Muscle layer of colon (tissue), 2 donors: ENCODE measurements around the gene PTPRD.
"Not testable (repeated sequence)": the region's sequence is repeated elsewhere in the genome, so short reads cannot be mapped to it uniquely, and the experiment has no call there.

Experiments used
- H3K27ac ChIP-seq: one replicate; pipeline ENCODE4 v1.7.0; 2013; ENCODE audit warnings: low read depth, mild to moderate bottlenecking, low read length, moderate library complexity
- H3K27me3 ChIP-seq, 2 donors: one replicate each; pipeline ENCODE4 v1.7.0; 2013; ENCODE audit warnings: low read length in 2 of 2, mild to moderate bottlenecking in 2 of 2; ENCODE audit not compliant: insufficient read depth in 2 of 2, control insufficient read depth in 1 of 2
- H3K36me3 ChIP-seq: one replicate; pipeline ENCODE4 v1.7.0; 2013; ENCODE audit warnings: mild to moderate bottlenecking, low read length; ENCODE audit not compliant: insufficient read depth
- H3K4me1 ChIP-seq: one replicate; pipeline ENCODE4 v1.7.0; 2013; ENCODE audit warnings: mild to moderate bottlenecking, low read length; ENCODE audit not compliant: insufficient read depth
- H3K4me3 ChIP-seq, 2 donors: one replicate each; pipeline ENCODE4 v1.7.0; 2013; ENCODE audit warnings: low read length in 2 of 2, low read depth in 1 of 2, mild to moderate bottlenecking in 1 of 2, moderate library complexity in 1 of 2
- H3K9ac ChIP-seq: one replicate; pipeline ENCODE4 v1.7.0; 2013; ENCODE audit warnings: low read length
- H3K9me3 ChIP-seq: one replicate; pipeline ENCODE4 v1.7.0; 2013; ENCODE audit warnings: mild to moderate bottlenecking, low read length
- donor health status: abdominal sarcoma.
- donor health status: Adenocarcinoma of cecum.

PTPRD gene

DNA sequence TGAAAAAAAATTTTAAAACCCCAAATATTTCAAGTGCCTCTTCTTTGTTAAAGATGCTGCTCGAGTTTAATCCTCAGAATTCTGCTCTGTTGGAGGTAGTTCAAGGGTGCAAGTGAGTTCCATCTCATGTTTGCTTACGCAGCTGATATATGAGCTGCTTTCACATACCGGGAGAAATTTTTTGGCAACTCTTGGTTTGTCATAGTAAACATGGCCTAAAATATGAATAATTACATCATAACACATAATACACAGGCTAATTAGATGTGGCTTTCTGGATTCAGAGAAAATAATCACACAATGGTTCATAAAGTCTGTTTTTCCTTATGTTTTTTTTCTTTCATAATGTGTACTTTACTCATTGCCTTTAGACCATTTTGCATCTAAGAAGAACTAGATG lies 1134.1 kb downstream of the PTPRD start:
- no peak overlapping the region for H3K27ac ChIP-seq
- no peaks in the 10 kb centered on the region for H3K4me1 ChIP-seq
- no peak overlapping the region for H3K9ac ChIP-seq
- H3K9me3 ChIP-seq, result no peaks in the 10 kb centered on the region
- H3K36me3 ChIP-seq, result no peaks in the 10 kb centered on the region
- no peaks in the 10 kb centered on the region for H3K27me3 ChIP-seq
- no peak overlapping the region for H3K4me3 ChIP-seq

DNA sequence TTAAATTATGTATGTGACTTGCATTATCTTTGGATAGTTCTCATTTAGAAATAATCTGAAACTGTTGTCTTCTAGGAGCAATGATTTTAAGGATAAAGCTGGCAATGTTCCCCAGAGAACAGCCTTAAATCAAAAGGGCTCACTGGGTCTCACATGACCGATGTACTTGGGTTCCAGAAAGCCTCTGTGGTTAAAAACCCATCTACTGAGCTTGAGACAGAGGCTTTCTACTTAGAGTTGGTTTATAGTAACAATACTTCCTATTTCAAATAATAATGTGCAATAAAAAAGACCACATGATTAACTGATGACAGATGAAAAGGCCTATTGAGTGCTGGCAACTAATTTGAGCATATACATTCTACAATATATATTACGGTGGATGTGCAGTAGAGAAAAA lies 1143.5 kb downstream of the PTPRD start:
- Histone ChIP-seq H3K27ac (no peak overlapping the region), H3K4me1 (no peaks in the 10 kb centered on the region), H3K36me3 (no peaks in the 10 kb centered on the region), H3K27me3 (no peaks in the 10 kb centered on the region), H3K9me3 (no peaks in the 10 kb centered on the region), H3K9ac (no peak overlapping the region), H3K4me3 (no peak overlapping the region)

DNA sequence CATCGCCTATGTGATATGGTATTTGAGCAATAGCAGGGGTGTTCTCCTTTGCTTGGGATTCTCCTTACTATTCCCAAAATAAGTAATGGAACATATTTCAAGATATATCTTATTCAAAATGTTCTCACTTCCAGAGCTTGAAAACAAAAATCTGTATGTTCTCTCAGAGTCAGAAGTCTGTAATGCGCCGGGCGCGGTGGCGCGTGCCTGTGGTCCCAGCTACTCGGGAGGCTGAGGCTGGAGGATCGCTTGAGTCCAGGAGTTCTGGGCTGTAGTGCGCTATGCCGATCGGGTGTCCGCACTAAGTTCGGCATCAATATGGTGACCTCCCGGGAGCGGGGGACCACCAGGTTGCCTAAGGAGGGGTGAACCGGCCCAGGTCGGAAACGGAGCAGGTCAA lies 1170.9 kb downstream of the PTPRD start:
- H3K9ac ChIP-seq, H3K27me3 ChIP-seq, H3K36me3 ChIP-seq, H3K4me1 ChIP-seq, H3K27ac ChIP-seq, H3K4me3 ChIP-seq, H3K9me3 ChIP-seq: not testable (repeated sequence)

DNA sequence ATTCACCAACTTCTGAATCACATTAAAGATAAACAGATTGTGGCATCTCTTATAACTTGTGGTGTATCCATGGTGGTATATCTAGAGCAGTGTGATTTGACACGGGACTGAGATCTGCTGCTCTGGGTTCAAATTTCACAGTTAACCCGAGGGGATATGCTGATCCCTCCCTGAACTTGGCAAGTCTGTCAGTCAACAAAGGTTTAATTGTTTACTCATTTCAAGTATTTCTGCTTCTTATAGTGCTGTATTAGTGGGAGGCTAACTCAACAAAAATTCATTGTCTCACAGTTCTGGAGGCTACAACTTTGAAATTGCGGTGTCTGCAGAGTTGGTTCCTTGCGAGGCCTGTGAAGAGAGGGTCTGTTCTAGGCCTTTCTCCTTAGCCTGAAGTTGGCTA lies 1175.2 kb downstream of the PTPRD start:
- Histone ChIP-seq H3K27me3 (no peaks in the 10 kb centered on the region), H3K9ac (no peak overlapping the region), H3K4me1 (no peaks in the 10 kb centered on the region), H3K4me3 (no peak overlapping the region), H3K9me3 (no peaks in the 10 kb centered on the region), H3K36me3 (no peaks in the 10 kb centered on the region), H3K27ac (no peak overlapping the region)

DNA sequence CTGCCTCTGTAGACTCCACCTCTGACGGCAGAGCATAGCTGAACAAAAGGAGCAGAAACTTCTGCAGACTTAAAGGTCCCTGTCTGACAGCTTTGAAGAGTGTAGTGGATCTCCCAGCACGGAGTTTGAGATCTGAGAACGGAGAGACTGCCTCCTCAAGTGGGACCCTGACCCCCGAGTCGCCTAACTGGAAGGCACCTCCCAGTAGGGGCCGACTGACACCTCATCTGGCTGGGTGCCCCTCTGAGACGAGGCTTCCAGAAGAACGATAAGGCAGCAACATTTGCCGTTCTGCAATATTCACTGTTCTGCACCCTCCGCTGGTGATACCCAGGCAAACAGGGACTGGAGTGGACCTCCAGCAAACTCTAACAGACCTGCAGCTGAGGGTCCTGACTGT lies 1186.3 kb downstream of the PTPRD start:
- not testable (repeated sequence) for H3K9ac ChIP-seq, H3K4me1 ChIP-seq, H3K9me3 ChIP-seq, H3K36me3 ChIP-seq, H3K27ac ChIP-seq, H3K4me3 ChIP-seq, H3K27me3 ChIP-seq

DNA sequence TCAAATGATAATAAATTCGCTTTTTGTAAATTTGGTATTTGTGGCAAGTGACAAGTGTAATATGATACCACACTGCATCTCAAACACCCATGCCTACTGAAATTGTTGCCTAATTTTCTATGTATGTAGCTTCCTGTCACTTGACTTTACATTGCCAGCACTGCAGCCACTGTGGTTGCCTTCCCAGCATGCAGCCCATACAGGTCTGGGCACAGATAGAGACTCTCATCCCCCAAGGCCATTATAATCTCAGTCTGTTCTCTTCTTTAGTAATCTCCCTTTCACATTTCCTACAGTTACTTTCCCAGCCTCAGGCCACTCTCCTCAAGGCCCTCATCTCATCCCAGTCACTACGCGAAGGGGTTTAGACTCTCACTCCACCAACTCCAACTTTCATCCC lies 1200.6 kb downstream of the PTPRD start:
- Histone ChIP-seq H3K9ac (no peak overlapping the region), H3K27ac (no peak overlapping the region), H3K9me3 (no peaks in the 10 kb centered on the region), H3K4me1 (no peaks in the 10 kb centered on the region), H3K4me3 (no peak overlapping the region), H3K27me3 (no peaks in the 10 kb centered on the region), H3K36me3 (no peaks in the 10 kb centered on the region)

DNA sequence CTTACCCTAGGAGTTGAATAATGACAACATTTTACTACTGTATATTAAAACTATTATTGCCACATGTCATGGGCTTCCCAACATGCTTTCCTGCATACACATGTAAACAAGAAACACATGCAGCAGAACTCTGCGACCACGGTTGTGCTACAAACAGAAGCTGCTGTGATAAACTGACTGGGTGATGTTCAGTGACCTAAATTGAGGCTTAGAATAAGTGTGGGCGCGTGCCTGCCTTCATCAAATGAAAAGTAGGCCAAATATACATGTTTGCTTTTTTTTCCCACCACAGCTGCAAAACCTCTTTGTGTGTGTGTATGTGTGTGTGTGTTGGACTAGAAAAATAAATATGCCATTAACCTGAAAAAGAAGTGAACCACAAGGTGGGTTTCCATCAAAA lies 1202.1 kb downstream of the PTPRD start:
- Histone ChIP-seq H3K4me3 (no peak overlapping the region), H3K4me1 (no peaks in the 10 kb centered on the region), H3K27ac (no peak overlapping the region), H3K27me3 (no peaks in the 10 kb centered on the region), H3K9me3 (no peaks in the 10 kb centered on the region), H3K9ac (no peak overlapping the region), H3K36me3 (no peaks in the 10 kb centered on the region)

DNA sequence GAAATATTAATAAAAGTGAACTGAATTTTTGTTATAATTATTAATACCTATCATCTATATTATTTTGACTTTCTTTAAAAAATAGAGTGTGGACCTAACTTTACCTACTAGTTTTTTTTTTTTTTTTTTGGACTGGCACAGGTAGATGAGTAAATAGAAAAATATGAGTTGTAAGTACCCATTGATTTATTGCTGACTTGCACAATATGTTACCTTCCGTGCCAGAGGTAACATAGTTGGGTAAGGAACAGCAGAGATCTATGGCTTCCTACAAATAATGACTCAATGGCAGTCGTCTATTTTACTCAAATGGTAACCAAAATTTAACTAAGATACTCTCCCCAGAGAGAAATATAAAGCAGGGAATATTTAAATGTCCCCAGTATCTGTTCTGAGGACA lies 1212.8 kb downstream of the PTPRD start:
- H3K36me3 ChIP-seq, result no peaks in the 10 kb centered on the region
- no peak overlapping the region for H3K27ac ChIP-seq
- no peak overlapping the region for H3K9ac ChIP-seq
- no peak overlapping the region for H3K4me3 ChIP-seq
- no peaks in the 10 kb centered on the region for H3K4me1 ChIP-seq
- H3K27me3 ChIP-seq, result no peaks in the 10 kb centered on the region
- no peaks in the 10 kb centered on the region for H3K9me3 ChIP-seq

DNA sequence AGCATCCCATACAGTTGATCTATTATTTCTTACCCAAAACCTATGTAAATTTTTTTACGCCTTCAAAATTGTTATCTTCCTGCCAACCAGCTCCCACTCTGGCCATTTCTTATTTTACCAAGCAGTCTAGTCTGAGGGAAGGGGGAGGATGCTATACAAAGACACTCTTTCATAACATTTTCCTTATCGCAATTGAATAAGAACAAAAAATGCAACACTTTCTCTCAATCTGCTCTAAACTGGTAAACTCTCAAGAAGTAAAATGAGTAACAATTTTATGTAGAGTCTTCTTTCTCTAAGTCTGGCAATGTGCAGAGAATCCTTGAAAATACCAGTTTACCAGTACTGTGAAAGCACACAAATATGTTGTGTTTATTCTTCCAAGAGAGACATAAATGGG lies 1216.3 kb downstream of the PTPRD start:
- H3K4me1 ChIP-seq, result no peaks in the 10 kb centered on the region
- no peaks in the 10 kb centered on the region for H3K36me3 ChIP-seq
- no peaks in the 10 kb centered on the region for H3K27me3 ChIP-seq
- H3K9me3 ChIP-seq, result no peaks in the 10 kb centered on the region
- no peak overlapping the region for H3K9ac ChIP-seq
- H3K27ac ChIP-seq, result no peak overlapping the region
- H3K4me3 ChIP-seq, result no peak overlapping the region

DNA sequence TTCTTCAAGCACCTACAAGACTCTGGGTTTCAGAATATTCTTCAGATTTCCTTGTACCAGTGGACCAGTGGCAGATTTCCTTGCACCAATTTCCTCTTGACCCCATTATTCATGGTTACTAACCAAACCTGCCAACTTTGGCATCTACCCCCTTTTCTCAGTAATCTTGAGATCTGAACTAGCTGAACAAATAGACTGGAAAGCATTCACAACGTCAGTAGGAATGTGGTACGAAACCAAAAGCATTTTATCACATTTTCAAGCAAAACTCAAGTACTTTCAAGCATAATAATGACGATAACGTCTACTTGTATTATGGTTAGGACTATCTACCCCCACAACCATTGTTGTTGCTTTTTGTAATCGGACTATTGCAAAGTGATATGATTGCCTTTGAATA lies 1217.3 kb downstream of the PTPRD start:
- Histone ChIP-seq H3K4me1 (no peaks in the 10 kb centered on the region), H3K9me3 (no peaks in the 10 kb centered on the region), H3K4me3 (no peak overlapping the region), H3K36me3 (no peaks in the 10 kb centered on the region), H3K27me3 (no peaks in the 10 kb centered on the region), H3K9ac (no peak overlapping the region), H3K27ac (no peak overlapping the region)

DNA sequence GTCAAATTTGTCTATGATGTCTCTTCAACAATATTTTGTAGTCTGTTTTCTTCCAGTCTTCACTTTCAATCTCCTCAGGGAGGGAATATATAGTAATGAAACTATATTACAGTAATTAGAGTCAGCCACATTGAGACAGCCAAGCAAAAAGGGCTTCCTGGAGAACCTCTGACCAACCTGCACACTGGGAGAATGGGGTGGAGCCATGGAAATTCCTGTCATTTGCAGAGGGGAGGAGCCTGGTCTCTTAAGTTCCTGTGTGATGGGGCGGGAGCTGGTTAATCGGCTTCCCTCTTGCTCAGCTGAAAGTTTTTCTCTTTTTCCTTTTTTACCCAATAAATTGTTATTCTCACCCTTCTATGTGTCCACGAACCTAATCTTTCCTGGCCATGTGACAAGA lies 1220.0 kb downstream of the PTPRD start:
- Histone ChIP-seq H3K9ac (no peak overlapping the region), H3K36me3 (no peaks in the 10 kb centered on the region), H3K4me1 (no peaks in the 10 kb centered on the region), H3K27ac (no peak overlapping the region), H3K27me3 (no peaks in the 10 kb centered on the region), H3K9me3 (no peaks in the 10 kb centered on the region), H3K4me3 (no peak overlapping the region)

DNA sequence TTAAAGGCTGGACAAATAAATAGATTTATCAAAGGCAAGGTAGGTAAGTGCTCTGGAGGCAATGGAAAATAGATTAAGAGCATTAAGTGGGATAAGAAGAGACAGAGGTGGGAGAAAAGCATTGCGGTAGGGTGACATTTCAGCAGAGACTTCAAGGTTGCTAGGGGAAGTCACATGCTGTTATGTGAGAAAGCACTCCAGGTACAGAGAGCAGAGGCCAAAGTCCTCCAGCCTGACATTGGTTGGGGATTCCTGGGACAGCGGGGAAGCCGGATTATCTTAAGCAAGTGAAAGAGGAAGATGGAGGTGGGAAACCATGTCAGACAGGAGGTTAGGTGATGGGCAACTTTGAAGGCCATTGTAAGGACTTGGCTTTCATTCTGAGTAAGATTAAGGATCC lies 1222.9 kb downstream of the PTPRD start:
- Histone ChIP-seq H3K27ac (no peak overlapping the region), H3K9me3 (no peaks in the 10 kb centered on the region), H3K4me3 (no peak overlapping the region), H3K27me3 (no peaks in the 10 kb centered on the region), H3K4me1 (no peaks in the 10 kb centered on the region), H3K9ac (no peak overlapping the region), H3K36me3 (no peaks in the 10 kb centered on the region)
